HG02623 (cell line): Measurements from ENCODE around the gene RPL5.
A peak's percentile ranks its signal among the peaks of the same experiment; 100 is the strongest.

Experiments
- ATAC-seq: cut with Tn5 transposase; IDR thresholded peaks from one replicate; pipeline ENCODE4 v1.9.1; 2021; ENCODE audit warnings: moderate library complexity; ENCODE audit not compliant: unreplicated experiment

The RPL5 gene

DNA sequence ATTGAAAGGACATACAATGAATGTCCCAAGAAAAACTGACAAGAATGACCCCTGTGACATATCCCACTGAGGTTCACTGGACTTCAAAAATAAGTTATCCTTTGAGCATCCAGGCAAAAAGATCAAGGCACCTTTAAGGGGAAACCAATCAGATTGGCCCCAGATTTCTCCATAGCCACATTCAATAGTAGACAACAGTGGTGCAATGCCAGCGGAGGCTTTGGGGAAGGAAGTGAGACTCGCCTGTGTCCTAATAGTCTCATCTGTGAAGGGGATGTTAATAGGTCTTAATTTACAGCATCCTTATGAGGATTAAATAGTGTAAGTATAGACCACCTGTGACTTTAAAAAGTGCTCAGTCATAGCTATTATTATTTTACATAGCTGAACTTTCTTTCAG, 21.5 kb downstream of the RPL5 start:
- no peak for ATAC-seq

DNA sequence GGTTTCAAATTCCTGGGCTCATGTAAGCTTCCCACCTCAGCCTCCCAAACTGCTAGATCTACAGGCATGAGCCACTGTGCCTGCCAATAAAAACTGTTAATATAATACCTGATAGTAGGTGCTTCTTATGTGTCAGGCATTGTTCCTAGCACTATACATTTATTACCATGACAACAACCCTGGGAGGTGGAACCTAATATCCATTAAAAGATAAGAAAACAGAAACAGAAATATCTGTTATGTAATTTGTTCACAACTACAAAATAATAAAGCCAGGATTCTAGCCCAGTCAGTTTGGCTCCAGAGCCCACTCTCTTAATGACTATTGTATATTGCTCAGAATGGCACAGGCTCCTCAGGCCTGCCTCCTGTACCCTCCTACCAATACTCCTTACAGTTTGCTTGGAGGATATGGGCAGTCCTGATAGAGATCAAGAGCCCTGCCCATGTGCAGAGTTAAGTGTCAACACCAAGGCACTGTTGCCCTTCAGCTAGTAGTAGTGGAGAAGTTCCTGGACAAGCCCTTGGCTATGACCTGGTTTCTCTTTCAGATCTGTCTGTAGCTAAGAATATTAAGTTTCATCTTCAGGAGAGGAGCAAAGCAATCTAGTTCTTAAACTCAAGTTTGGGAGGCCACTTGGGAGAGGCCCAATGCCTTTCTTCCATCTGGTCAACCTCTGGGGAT, 22.4 kb downstream of the RPL5 start:
- no peak for ATAC-seq

DNA sequence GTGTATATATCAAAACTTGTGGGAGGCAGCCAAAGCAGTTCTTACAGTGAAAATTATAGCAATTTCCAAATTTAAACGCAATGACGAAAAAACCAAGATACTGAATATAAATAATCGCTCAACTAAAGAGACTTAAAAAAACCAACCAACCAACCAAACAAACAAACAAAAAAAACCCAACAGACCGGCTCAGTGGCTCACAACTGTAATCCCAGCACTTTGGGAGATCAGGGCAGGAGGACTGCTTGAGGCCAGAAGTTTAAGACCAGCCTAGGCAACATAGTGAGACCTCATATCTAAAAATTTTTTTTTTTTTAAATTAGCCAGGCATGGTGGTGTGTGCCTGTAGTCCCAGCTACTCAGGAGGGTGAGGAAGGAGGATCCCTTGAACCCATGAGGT, 23.4 kb downstream of the RPL5 start:
- no peak for ATAC-seq

DNA sequence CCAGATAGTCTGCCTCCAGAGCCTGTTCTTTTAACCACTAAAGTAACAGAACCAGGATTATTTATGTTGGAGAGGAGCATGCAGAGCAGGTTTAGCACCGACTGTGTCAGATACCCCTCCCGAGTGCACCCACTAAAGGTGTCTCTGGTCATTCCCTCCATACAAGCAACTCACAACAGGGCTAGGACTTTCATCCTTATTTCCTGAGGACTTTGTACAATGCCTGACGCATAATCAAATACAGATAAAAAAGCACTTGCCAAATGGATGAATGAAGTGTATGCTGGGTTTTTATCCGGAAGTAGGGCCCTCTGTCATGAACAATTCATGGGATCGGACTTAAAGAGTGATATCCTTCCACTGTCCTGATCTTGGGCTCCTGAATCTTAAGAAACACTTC, 26.0 kb downstream of the RPL5 start:
- ATAC-seq = no peak

DNA sequence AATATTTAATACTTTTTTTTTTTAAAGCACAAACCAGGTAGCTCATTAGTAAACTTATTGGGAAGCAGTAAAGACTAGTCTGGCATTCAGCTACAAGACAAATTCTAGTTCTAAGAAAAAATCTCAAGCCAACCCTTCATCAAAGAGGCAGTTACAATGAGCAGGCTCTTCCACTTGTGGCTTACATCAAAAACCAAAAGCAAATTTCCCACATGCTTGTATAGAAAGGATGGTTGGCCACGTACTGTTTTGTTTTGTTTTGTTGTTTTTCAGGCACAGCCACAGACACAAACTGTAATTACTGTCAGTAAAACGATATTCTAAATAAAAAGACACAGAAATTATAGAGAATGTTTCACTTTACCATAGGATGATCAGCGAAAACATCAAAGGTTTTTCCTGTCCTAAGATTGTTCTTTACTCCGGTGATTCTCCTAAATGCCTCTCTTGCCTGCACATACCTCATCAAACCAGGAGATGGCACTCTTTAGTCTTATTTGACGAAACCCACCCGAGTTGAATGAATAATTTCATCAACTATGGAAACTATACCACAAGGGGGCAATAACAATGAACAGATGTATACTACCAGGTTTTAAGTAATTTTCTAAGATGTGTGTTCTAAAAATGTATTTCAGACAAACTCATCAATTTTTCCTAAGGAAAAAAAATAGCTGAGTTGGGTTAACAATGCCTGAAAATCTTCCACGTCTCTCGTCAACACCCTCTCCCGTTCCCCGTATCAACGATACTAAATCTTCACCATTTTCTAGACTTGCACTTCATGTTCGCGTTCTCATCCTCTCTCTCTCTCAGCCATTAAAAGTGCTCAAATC, 26.9 kb downstream of the RPL5 start:
- ATAC-seq = peak; percentile 61

DNA sequence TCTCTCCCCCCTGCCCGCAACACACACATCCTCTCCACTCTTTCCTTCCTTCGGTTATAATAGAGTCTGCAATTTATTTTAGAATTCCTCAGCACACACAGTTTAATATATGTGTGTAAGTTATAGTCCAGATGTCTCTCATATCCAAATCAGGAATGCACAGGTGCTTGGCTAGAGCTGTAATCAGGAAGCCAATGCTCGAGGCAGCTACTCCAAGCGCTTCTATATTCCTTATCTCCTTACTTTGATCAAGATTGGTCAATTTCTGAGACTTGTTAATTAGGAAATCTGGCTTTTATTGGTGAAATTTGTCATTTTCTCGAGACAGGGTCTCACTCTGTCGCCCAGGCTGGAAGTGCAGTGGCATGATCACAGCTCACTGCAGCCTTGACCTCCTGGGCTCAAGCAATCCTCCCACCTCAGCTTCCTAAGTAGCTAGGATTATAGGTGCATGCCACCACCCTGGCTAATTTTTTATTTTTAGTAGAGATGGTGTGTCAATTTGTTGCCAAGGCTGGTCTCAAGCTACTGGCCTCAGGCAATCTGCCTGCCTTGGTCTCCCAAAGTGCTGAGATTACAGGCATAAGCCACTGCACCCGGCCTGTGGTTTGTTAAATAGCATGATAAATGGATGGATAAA, 27.7 kb downstream of the RPL5 start:
- no peak for ATAC-seq

DNA sequence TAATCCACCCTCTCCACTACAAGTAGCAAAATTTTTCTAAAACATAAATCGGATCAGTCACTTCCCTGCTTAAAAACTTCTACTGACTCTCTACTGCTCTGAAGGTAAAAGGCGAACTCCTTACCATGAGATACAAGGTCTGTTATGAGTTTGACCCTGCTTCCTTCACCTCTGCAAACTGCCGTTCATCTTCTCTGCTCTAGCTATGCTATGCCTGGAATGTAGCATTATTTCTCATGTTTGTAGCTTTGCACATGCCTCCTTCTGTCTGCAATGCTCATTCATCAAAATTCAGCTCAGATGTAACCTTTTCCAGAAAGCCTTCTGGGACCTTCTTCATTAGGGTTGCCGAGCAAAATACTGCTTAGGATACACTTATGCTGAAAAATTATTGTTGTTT, 30.8 kb downstream of the RPL5 start:
- no peak for ATAC-seq

DNA sequence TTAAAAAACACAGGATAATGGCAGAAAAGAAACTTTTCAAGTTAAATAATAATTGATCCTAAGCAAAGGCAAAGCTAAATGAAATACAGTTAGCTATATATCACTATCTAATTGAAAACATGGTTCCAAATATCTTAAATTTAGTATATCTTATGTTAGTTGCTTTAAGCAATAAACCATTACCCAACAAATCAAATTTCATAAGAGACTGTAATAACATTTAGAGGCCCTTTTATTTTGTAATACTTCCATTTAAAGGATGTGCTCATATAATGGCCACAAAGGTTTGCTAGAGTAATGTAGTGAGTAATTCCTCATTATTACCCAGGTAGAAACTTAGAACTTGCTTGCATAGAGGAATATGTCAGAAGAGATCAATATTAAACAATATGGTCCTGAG, 32.3 kb downstream of the RPL5 start:
- no peak for ATAC-seq

DNA sequence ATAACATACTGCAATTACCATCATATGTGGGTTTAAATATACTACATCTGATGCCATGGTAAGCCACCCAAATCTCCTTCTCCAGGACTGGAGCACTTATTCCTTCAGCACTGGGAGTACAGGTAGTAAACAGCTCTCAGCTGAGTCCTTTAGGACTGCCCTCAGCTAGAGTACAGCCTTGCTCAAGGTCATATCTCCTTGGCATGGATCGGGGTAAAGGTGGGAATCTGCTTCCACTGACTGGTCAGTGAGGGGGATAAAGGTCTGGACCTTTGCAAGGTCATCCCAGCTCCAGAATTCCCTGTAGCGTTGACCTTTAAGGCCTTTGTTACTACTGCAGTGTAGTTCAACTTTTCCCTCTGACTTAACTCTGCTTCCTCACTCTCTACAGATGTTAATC, 38.8 kb downstream of the RPL5 start:
- no peak for ATAC-seq

DNA sequence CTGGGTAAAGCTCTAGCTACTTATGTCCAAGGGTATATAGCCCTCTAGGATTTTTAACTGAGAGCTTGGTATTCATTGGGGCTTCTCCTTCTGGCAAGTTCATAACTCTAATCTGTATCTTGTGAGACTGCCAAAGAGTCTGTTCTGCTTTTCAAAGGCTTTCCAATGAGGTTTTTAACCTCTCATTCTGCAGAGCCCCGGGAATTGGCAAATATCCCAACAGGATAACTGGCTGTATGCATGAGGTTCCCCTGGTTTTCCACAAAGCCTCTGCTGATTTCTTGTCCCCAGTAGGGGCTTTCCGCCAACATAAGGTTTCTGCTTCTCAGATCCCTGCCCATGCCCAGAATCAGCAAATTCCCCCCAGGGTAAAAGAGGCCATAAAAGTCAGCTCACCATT, 40.9 kb downstream of the RPL5 start:
- ATAC-seq = no peak

DNA sequence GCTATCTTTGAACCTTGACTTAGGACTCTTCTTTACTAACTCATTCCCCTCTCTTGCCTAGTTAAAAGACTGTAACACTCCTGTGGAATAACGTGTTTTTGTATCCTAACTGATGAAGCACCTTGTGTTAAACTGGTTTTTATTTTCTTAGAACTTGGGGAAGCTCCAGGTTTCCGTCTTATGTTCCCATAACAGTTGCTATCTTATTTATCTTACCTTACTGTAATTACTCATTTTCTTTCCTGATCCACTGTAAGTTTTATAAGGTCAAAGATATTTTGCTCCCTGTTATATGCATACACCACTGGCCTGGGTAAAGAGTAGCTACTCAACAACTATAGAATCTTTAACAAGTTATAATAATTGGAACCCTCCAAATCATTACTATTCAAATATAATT, 43.1 kb downstream of the RPL5 start:
- no peak for ATAC-seq

DNA sequence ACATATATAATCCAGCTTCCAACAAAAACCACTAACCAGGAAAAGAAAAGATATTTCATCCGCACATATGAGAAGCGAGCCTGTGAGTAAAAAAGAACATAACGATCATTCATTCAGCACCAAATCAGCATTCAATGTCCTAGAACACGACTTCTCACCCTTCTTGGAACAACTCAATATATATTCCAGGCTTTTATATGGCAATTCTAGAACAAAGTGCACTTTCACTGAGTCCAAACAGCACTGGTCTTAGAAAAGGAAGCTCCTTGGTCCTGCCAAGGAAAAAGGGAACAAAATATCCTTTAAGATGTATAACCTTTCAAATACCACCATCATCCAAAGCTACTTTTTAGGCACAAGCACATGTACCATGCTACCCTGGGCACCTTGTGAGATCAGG, 44.5 kb downstream of the RPL5 start:
- ATAC-seq = no peak

DNA sequence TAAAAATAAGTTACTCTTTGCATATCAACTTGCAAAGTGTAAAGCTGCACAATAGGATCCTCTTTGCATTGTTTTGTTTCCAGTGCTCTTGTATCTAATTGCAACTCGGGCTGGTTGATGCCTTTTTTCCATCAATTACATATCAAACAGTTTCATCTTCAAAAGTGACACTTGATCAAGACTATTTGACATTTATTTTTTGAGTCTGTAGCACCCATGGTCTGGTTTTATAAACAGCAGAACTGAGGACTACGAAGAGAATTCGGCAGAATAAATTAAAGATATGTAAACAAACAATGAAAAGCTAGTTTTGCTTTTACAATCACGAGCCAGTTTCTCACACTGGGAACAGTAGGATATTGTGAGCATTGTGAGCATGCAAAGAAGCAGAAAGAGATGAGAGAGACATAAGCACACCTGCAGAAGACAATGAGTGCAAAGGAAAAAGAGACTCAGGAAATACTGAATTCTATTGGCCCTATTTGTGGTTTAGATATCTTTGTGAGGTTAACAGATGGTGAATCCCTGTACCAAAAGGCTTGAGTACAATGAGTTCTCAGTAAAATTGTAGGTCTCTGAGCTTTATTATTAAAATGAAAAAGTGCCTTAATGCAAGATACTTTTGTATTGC, 45.4 kb downstream of the RPL5 start:
- no peak for ATAC-seq

DNA sequence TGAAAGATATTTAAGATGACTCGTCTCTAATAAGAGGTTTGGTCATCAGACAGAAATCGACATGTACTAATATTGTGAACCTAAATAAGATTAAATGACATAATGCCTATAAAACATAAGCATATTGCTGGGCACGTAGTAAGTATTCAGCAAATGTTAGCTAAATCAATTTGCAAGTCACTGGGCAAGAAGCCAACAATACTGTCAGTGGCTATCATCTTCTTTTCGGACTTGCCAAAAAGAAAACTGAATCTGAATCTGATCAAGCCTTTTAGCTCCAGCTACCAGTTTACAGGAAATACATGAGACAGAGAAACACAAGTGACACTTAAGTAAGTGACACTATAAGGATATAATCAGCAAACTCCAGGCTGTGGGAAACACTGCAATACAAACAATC, 46.0 kb downstream of the RPL5 start:
- ATAC-seq = no peak

DNA sequence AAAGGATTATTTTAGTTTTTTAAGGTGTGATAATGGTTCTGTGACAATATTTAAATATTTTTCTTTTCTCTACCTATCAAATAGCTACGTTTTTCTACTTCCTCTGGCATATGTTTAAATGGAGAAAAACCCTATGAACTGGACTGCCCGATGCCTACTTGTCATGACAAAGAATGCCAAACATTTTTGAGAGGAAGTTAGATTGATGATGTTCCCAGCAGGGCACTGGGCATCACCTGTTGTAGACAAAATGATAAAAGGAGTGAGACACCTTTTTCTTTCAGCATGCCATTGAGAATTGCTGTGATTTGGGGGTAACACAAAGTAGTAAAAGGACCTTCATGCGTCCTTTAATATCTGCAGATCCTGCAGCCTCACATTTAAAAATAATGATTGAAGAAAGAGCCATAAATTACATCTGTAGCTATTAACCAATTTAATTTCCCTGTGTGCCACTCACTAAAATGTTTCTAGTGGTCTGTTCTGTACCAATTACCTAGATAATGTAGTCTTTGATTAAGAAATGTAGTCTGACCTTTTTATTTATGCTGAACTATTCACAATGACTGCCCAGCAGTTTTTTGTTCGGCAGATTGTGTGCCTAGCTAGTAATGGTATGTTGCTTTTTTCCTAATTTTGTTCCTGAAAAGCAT, 47.6 kb downstream of the RPL5 start:
- ATAC-seq = no peak

DNA sequence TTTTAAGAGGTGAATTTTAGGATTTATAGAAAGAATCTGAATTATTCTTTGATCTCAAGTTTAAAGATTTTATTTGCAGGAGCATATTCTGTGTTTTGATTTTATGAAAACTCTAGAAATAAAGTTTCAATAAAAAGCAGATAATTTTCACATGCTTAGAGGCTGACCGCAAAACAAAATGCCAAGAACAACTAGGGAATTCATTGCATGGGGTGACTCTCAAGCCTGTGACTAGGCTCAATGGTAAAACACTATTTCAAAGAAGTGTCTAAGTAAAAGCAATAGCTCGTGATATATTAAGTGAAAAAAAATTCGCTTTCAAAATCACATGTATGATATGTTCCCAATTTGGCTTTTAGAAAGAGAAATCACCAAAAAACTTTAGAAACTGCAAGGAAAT, 49.6 kb downstream of the RPL5 start:
- ATAC-seq = no peak

DNA sequence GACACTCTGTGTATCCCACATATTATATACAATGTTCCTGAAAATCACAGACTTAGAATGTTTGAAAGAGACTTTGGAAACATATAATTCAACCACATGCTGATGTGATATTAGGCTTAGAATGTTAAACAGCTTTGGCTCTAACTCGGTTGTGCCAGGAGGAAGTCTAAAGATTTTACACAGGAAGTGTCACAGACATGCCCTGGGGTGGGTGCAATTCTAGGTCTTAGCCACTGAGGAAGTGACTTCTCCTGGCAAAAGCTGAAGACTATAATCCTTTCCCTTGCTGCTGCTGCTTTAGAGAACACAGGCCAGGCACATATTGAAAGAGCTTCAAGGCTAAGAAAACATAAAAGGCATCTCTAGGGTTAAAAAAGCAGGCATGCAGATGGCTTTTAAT, 51.0 kb downstream of the RPL5 start:
- no peak for ATAC-seq

DNA sequence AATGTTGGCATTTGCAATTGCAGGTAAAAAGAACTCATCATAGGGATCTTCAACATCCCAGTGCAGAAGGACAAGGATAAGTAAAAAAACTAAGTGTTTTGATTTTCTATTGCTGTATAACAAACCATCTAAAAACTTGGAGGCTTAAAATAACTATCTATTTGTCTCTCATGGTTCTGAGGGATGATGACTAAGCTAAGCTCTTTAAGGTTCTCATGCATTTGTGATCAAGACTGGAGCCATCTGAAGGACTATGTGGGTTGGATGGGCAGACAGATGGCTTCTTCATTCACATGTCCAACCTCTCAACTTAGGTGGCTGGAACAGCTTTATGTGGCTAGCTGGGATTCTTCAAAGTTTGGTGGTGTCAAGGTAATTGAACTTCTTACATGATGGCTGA, 51.5 kb downstream of the RPL5 start:
- ATAC-seq = no peak

DNA sequence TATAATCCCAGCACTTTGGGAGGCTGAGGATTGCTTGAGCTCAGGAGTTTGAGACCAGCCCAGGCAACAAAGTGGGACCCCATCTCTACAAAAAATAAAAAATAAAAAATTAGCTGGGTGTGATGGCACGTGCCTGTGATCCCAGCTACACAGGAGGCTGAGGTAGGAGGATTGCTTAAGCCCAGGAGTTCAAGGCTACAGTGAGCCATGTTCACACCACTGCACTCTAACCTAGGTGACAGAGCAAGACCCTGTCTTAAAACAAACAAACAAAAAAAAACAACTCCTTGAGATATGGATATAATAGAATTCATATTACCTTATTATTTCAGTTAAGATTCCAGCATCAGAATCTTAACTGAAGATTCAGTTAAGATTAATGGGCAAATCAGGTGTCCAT, 52.4 kb downstream of the RPL5 start:
- ATAC-seq = no peak

DNA sequence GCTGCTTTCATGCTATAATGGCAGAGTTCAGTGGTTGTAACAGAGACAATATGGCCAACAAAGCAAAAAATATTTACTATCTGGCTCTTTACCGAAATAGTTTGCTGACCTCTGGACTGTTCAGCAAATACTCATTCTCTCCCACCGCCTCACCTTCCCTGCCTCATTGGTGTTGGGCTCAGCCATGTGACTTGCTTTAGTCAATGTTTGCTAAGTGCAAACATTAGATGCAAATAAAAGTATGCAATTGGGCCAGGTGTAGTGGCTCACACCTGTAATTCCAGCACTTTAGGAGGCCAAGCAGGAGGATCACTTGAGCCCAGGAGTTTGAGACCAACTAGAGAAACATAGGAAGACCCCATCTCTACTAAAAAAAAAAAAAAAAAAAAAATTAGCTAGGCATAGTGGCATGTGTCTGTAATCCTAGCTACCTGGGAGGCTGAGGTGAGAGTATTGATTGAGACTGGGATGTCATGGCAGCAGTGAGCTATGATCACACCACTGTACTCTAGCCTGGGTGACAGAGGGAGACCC, 55.1 kb downstream of the RPL5 start:
- no peak for ATAC-seq

DNA sequence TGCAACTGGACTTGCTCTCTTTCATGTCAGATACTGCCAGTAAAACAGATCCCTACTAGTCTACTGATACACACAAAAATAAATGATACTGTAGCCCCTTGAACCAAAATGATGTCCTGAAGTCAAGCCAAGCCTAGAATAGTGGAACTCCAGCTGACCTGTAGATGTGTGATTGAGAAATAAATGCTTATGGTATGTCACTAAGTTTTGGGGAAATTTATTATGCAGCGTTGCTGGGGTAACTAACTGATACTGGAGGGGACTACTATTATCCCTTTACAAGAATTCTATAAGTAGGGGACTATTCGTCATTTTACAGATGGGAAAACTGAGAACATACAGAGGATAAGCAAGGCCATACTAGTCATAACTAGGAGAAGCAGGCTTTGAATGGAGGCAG, 55.6 kb downstream of the RPL5 start:
- no peak for ATAC-seq
